ENCODE measurements around the gene PFKFB2.

Gene PFKFB2

GRCh38 chr1:207052911-207053769 lies at the start of gene PFKFB2:
Gene PFKFB2 (plus strand): TSS chr1:207053275. CDS start chr1:207054718, 1,443 bp downstream.
- DNase-seq (ENCODE audit: low read depth) = peak; percentile 91
- TF ChIP-seq CTCF (conservative IDR thresholded peaks at IDR 0.05; ENCODE audit: control insufficient read depth, insufficient read depth, low read depth, low read length) = no peak
- peak within 1 kb of the TSS; percentile 80 for H3K4me3 ChIP-seq (ENCODE audit: control insufficient read depth, low read depth, low read length)

- peak; percentile 77 for DNase-seq (ENCODE audit: low read depth)
- H3K4me3 ChIP-seq (ENCODE audit: control insufficient read depth, low read depth, low read length) = no peak overlapping the region
- peak; percentile 86 for TF ChIP-seq CTCF (conservative IDR thresholded peaks at IDR 0.05; ENCODE audit: control insufficient read depth, insufficient read depth, low read depth, low read length)
These were observed 47.9 kb upstream of the PFKFB2 start for GRCh38 chr1:207004931-207005830.

DNA sequence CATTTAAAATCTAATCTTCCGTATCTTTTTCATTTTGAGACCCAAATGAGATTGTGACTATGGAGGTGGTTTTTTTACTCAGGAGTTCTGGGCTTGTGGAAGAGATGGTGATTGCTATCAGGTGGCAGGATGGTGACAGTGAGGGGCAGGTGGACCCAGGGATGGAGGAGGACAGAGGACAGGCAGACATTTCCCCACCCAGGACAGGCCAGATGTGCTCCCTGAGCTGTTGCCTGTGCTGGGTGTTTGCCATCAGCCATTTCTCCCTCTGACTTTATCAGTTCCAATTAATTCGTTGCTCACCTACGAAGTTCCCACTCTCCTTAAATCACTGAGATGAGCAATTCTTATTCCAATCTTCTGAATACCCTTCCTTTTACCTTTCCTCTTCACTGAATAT lies 47.0 kb upstream of the PFKFB2 start:
- H3K4me3 ChIP-seq (ENCODE audit: control insufficient read depth, low read depth, low read length) = no peak overlapping the region
- no peak for DNase-seq (ENCODE audit: low read depth)
- TF ChIP-seq CTCF (conservative IDR thresholded peaks at IDR 0.05; ENCODE audit: control insufficient read depth, insufficient read depth, low read depth, low read length) = no peak

DNA sequence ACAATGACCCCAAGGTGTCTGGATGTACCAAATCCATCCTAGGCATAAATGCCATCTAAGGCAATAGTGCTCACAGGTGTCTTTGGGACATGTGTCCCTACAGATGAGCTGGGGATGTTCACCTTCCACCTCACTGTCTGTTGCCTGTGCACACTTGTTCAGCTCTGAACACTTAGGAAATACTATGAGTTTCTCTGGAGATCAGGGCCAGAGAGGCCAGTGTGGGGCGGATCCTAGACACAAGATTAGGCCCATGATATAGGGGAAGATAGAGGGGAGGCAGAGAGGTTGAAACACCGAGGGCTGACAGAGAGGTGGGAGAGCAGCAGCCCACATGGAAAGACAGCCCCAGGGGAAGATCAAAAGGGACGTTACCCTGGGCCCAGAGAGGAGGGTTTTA lies 46.2 kb upstream of the PFKFB2 start:
- H3K4me3 ChIP-seq (ENCODE audit: control insufficient read depth, low read depth, low read length) = no peak overlapping the region
- no peak for DNase-seq (ENCODE audit: low read depth)

DNA sequence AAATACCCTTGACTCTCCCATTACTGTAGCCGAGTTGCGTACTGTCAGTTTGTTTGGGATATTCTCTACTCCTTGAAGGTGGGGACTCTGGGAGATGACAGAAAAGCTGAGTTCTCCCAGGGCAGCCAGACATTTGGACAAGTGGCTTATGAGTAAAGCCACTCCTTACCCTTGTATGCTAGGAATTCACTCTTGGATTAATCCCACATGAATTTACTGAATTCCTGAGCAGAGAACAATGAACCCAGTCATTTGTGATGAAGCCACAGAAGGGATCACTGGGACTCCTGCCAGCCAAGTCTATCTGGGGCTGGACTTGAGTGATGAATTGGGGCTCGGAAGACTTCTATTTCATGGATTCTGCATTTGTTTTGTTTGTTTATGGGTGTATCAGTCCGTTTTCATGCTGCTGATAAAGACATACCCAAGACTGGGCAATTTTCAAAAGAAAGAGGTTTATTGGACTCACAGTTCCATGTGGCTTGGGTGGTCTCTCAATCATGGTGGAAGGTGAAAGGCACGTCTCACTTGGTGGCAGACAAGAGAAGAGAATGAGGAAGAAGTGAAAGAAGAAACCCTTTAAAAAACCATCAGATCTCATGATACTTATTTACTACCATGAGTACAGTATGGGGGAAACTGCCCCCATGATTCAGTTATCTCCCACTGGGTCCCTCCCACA lies 45.6 kb upstream of the PFKFB2 start:
- peak; percentile 80 for DNase-seq (ENCODE audit: low read depth)
- no peak for TF ChIP-seq CTCF (conservative IDR thresholded peaks at IDR 0.05; ENCODE audit: control insufficient read depth, insufficient read depth, low read depth, low read length)
- H3K4me3 ChIP-seq (ENCODE audit: control insufficient read depth, low read depth, low read length) = no peak overlapping the region

More for the DNA sequence above, 46.2 kb upstream of the PFKFB2 start:
- TF ChIP-seq CTCF (conservative IDR thresholded peaks at IDR 0.05; ENCODE audit: control insufficient read depth, insufficient read depth, low read depth, low read length) = no peak

DNA sequence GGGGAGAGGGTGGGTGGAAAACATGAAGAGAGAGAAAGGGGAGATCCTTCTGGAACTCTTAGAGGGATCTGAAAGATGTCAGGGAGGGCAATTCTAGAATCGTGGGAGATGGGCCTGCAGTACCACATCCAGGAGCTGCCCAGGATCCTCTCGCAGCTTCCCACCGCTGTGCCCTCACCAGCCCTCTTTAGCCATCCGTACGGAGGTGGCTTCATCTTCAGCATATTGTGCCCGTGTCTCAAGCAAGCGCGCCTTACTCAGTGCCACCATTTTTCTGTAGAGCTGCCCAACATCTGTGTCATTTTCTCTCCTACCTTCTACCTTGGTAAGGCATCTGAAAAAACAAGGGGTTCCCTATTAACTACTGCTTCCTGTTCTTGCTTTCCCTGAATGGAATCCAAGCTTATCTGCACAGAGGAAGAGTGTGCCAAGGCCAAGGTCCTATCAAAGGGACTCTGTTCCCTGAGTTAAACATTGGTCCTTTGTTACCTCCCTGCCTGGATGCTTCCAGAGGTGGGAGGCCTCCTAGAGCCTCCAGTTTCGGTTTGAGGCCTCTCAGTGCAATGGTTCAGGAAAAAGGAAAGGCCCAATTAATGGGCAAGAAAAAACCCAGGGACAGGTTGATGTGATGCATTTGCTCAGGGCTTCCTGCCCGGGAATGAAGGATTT lies 43.8 kb upstream of the PFKFB2 start:
- H3K4me3 ChIP-seq (ENCODE audit: control insufficient read depth, low read depth, low read length) = no peak overlapping the region
- no peak for TF ChIP-seq CTCF (conservative IDR thresholded peaks at IDR 0.05; ENCODE audit: control insufficient read depth, insufficient read depth, low read depth, low read length)
- DNase-seq (ENCODE audit: low read depth) = no peak

Data from fibroblast of mammary gland (primary cell).